Measurements from ENCODE around the gene ZBTB40. TPM values are rescaled to one million over a fixed set of nuclear protein-coding genes. Genes with fewer than 3 reads are reported as not detected.

The ZBTB40 gene
- total and polyA plus RNA-seq, 2 experiments from 2014 or later, result 7.3 to 18.1 TPM

- Histone ChIP-seq H3K4me3 (no peak overlapping the region), H3K9me2 (replicated peaks; ENCODE audit: insufficient read depth) (no peaks in the 10 kb centered on the region), H4K20me1 (ENCODE audit: insufficient read depth, poor library complexity, severe bottlenecking) (no peaks in the 10 kb centered on the region), H3K27ac (no peak overlapping the region), H3K27me3 (no peaks in the 10 kb centered on the region), H3K9me3 (ENCODE audit: low read depth) (no peaks in the 10 kb centered on the region), H3K4me2 (no peak overlapping the region), H3K36me3 (replicated peaks; ENCODE audit: insufficient read depth, low read depth) (no peaks in the 10 kb centered on the region), H3K79me2 (no peaks in the 10 kb centered on the region), H2AFZ (no peak overlapping the region), H3K4me1 (ENCODE audit: insufficient read depth) (peaks cover 15% of the 10 kb centered on the region)
- DNase-seq (ENCODE audit: low spot score), result no peak
- WGBS (ENCODE audit: low lambda C conversion rate, missing lambda C conversion rate), result 97% methylated on average over 8 of the region's 8 CpGs
- TF ChIP-seq EZH2phosphoT487 (IDR thresholded peaks at IDR 0.05; ENCODE audit: low read depth, severe bottlenecking, unreplicated experiment), result no peak
- no peak for TF ChIP-seq CTCF (IDR thresholded peaks at IDR 0.05; ENCODE audit: poor library complexity)
- TF ChIP-seq EZH2 (IDR thresholded peaks at IDR 0.05; ENCODE audit: borderline replicate concordance), result no peak
Measured at GRCh38 chr1:22506130-22506692, 54.6 kb downstream of the ZBTB40 start.

GRCh38 chr1:22507587-22507986 is 55.9 kb downstream of the ZBTB40 start:
- no peak overlapping the region for H3K4me3 ChIP-seq
- H3K4me1 ChIP-seq (ENCODE audit: insufficient read depth), result peaks cover 15% of the 10 kb centered on the region
- no peaks in the 10 kb centered on the region for H3K9me2 ChIP-seq (replicated peaks; ENCODE audit: insufficient read depth)
- no peaks in the 10 kb centered on the region for H3K27me3 ChIP-seq
- H3K79me2 ChIP-seq, result no peaks in the 10 kb centered on the region
- H4K20me1 ChIP-seq (ENCODE audit: insufficient read depth, poor library complexity, severe bottlenecking), result no peaks in the 10 kb centered on the region
- 91% methylated on average over 10 of the region's 10 CpGs for WGBS (ENCODE audit: low lambda C conversion rate, missing lambda C conversion rate)
- TF ChIP-seq EZH2phosphoT487 (IDR thresholded peaks at IDR 0.05; ENCODE audit: low read depth, severe bottlenecking, unreplicated experiment) (no peak), CTCF (IDR thresholded peaks at IDR 0.05; ENCODE audit: poor library complexity) (no peak), EZH2 (IDR thresholded peaks at IDR 0.05; ENCODE audit: borderline replicate concordance) (no peak)
- no peak overlapping the region for H3K4me2 ChIP-seq
- no peaks in the 10 kb centered on the region for H3K36me3 ChIP-seq (replicated peaks; ENCODE audit: insufficient read depth, low read depth)
- no peaks in the 10 kb centered on the region for H3K9me3 ChIP-seq (ENCODE audit: low read depth)
- no peak for DNase-seq (ENCODE audit: low spot score)
- no peak overlapping the region for H3K27ac ChIP-seq
- no peak overlapping the region for H2AFZ ChIP-seq

- H3K9me2 ChIP-seq (replicated peaks; ENCODE audit: insufficient read depth), result no peaks in the 10 kb centered on the region
- DNase-seq (ENCODE audit: low spot score), result no peak
- H3K9me3 ChIP-seq (ENCODE audit: low read depth), result no peaks in the 10 kb centered on the region
- no peaks in the 10 kb centered on the region for H4K20me1 ChIP-seq (ENCODE audit: insufficient read depth, poor library complexity, severe bottlenecking)
- no peak overlapping the region for H3K4me3 ChIP-seq
- H3K27me3 ChIP-seq, result no peaks in the 10 kb centered on the region
- TF ChIP-seq CTCF (IDR thresholded peaks at IDR 0.05; ENCODE audit: poor library complexity) (no peak), EZH2 (IDR thresholded peaks at IDR 0.05; ENCODE audit: borderline replicate concordance) (no peak), EZH2phosphoT487 (IDR thresholded peaks at IDR 0.05; ENCODE audit: low read depth, severe bottlenecking, unreplicated experiment) (no peak)
- no peak overlapping the region for H3K4me2 ChIP-seq
- H3K4me1 ChIP-seq (ENCODE audit: insufficient read depth), result peaks cover 14% of the 10 kb centered on the region
- no peaks in the 10 kb centered on the region for H3K79me2 ChIP-seq
- no peaks in the 10 kb centered on the region for H3K36me3 ChIP-seq (replicated peaks; ENCODE audit: insufficient read depth, low read depth)
- H2AFZ ChIP-seq, result no peak overlapping the region
- no peak overlapping the region for H3K27ac ChIP-seq
- WGBS (ENCODE audit: low lambda C conversion rate, missing lambda C conversion rate), result 79% methylated on average over 5 of the region's 5 CpGs
Measured at GRCh38 chr1:22508329-22508728, 56.7 kb downstream of the ZBTB40 start.

All from hepatocyte (in vitro differentiated cells).